Neural cell (in vitro differentiated cells): Measurements from ENCODE around the gene CYP8B1. TPM values are rescaled to one million over a fixed set of nuclear protein-coding genes. Genes with fewer than 3 reads are reported as not detected.

Experiments
- H2AFZ ChIP-seq: fragments of 200-600, 300-800 bp; sonication (generic), shearing (Covaris generic); 2 replicates; pipeline ENCODE4 v1.6.0; 2014; ENCODE audit warnings: low read depth, mild to moderate bottlenecking, antibody characterized with exemption, low read length, moderate library complexity
- H3F3A ChIP-seq: fragments of 200-600 bp; shearing (Covaris generic); 2 replicates; pipeline ENCODE4 v1.6.1; 2016; ENCODE audit warnings: mild to moderate bottlenecking, moderate library complexity, mixed read lengths, antibody characterized with exemption, low read length; ENCODE audit not compliant: insufficient read depth, poor library complexity, severe bottlenecking
- H3K27ac ChIP-seq: fragments of 200-600, 300-800 bp; sonication (generic), shearing (Covaris generic); 2 replicates; pipeline ENCODE4 v1.5.1; 2014; ENCODE audit warnings: mild to moderate bottlenecking, low read length, moderate library complexity
- H3K27me3 ChIP-seq: fragments of 300-800, 200-600 bp; sonication (generic), shearing (Covaris generic); 2 replicates; pipeline ENCODE4 v1.6.0; 2014; ENCODE audit warnings: mild to moderate bottlenecking, low read depth, low read length, moderate library complexity; ENCODE audit not compliant: insufficient read depth
- H3K36me3 ChIP-seq: fragments of 300-800, 200-600 bp; sonication (generic), shearing (Covaris generic); 2 replicates; pipeline ENCODE4 v1.5.1; 2014; ENCODE audit warnings: mild to moderate bottlenecking, antibody characterized with exemption, low read length, moderate library complexity; ENCODE audit not compliant: insufficient read depth
- H3K4me2 ChIP-seq: fragments of 300-800, 200-600 bp; sonication (generic), shearing (Covaris generic); 2 replicates; pipeline ENCODE4 v1.6.0; 2014; ENCODE audit warnings: mild to moderate bottlenecking, low read length
- H3K4me3 ChIP-seq: fragments of 300-800, 200-600 bp; sonication (generic), shearing (Covaris generic); 2 replicates; pipeline ENCODE4 v1.5.1; 2014; ENCODE audit warnings: mild to moderate bottlenecking, low read length, moderate library complexity
- H3K79me2 ChIP-seq: fragments of 200-600 bp; shearing (Covaris generic); replicated peaks from 2 replicates; pipeline ENCODE4 v1.6.0; 2014; ENCODE audit warnings: mild to moderate bottlenecking, low read length, moderate library complexity; ENCODE audit not compliant: insufficient read depth
- H3K9ac ChIP-seq: fragments of 300-800, 200-600 bp; sonication (generic), shearing (Covaris generic); 2 replicates; pipeline ENCODE4 v1.6.1; 2016; ENCODE audit warnings: mild to moderate bottlenecking, low read length, mixed read lengths
- H3K9me2 ChIP-seq: fragments of 200-600 bp; shearing (Covaris generic); 2 replicates; pipeline ENCODE4 v1.6.1; 2016; ENCODE audit warnings: mild to moderate bottlenecking, low read length, mixed read lengths; ENCODE audit not compliant: insufficient read depth
- H3K9me3 ChIP-seq: fragments of 200-600, 300-800 bp; sonication (generic), shearing (Covaris generic); 2 replicates; pipeline ENCODE4 v1.6.1; 2016; ENCODE audit warnings: mild to moderate bottlenecking, mixed run types, low read length, moderate library complexity, mixed read lengths
- H4K20me1 ChIP-seq: fragments of 200-600 bp; shearing (Covaris generic); 2 replicates; pipeline ENCODE4 v1.6.1; 2016; ENCODE audit warnings: mild to moderate bottlenecking, mixed run types; ENCODE audit not compliant: insufficient read depth
- CTCF ChIP-seq: fragments of 450-650 bp; IDR thresholded peaks from 2 replicates; pipeline ENCODE4 v1.5.1; 2014; ENCODE audit warnings: antibody characterized with exemption, mild to moderate bottlenecking, moderate library complexity; ENCODE audit not compliant: poor library complexity, severe bottlenecking
- EP300 ChIP-seq: fragments of 450-650 bp; conservative IDR thresholded peaks from 2 replicates; pipeline ENCODE4 v1.6.1; 2014; ENCODE audit warnings: antibody characterized with exemption, mild to moderate bottlenecking, moderate library complexity; ENCODE audit not compliant: poor library complexity, severe bottlenecking
- EZH2 ChIP-seq: fragments of 200-600, 300-800 bp; shearing (Covaris generic), sonication (generic); IDR thresholded peaks from 2 replicates; pipeline ENCODE4 v1.6.1; 2014; ENCODE audit warnings: antibody characterized with exemption, low read length, borderline replicate concordance, mild to moderate bottlenecking; ENCODE audit not compliant: insufficient read depth, poor library complexity, severe bottlenecking
- MXI1 ChIP-seq: fragments of 450-650 bp; conservative IDR thresholded peaks from 2 replicates; pipeline ENCODE4 v1.6.1; 2014; ENCODE audit warnings: antibody characterized with exemption, mild to moderate bottlenecking; ENCODE audit not compliant: poor library complexity, severe bottlenecking
- POLR2AphosphoS5 ChIP-seq: IDR thresholded peaks from 2 replicates; pipeline ENCODE4 v1.6.1; 2012
- RAD21 ChIP-seq: fragments of 450-650 bp; conservative IDR thresholded peaks from 2 replicates; pipeline ENCODE4 v1.6.1; 2014; ENCODE audit warnings: antibody characterized with exemption, mild to moderate bottlenecking, moderate library complexity
- REST ChIP-seq: IDR thresholded peaks from 2 replicates; pipeline ENCODE4 v1.6.1; 2012; ENCODE audit warnings: borderline replicate concordance
- SMC3 ChIP-seq: fragments of 450-650 bp; conservative IDR thresholded peaks from 2 replicates; pipeline ENCODE4 v1.6.1; 2014; ENCODE audit warnings: antibody characterized with exemption, mild to moderate bottlenecking, moderate library complexity; ENCODE audit not compliant: poor library complexity
- TAF1 ChIP-seq: IDR thresholded peaks from 2 replicates; pipeline ENCODE4 v1.6.1; 2012; ENCODE audit warnings: low read depth
- polyA plus RNA-seq: library from polyadenylated mRNA; depleted of rRNA; stranded (reverse); fragments of >200 nt; gene quantifications from 2 replicates; pipeline ENCODE4 v1.2.3, GENCODE V29; 2014

CYP8B1 gene
- polyA plus RNA-seq, 1 donor from 2014 or later, result not detected

GRCh38 chr3:42853056-42853455 lies 22.6 kb downstream of the CYP8B1 start:
- Histone ChIP-seq H3K27ac (no peak overlapping the region), H3K9me2 (no peaks in the 10 kb centered on the region), H4K20me1 (no peaks in the 10 kb centered on the region), H2AFZ (no peak overlapping the region), H3K9ac (no peak overlapping the region), H3F3A (no peaks in the 10 kb centered on the region), H3K4me2 (no peak overlapping the region), H3K4me3 (no peak overlapping the region), H3K79me2 (no peaks in the 10 kb centered on the region), H3K9me3 (no peaks in the 10 kb centered on the region), H3K27me3 (no peaks in the 10 kb centered on the region), H3K36me3 (no peaks in the 10 kb centered on the region)
- no peak for TF ChIP-seq TAF1
- TF ChIP-seq CTCF, result no peak
- TF ChIP-seq RAD21, result no peak
- TF ChIP-seq SMC3, result no peak
- no peak for TF ChIP-seq REST

GRCh38 chr3:42852441-42852840 lies 23.2 kb downstream of the CYP8B1 start:
- no peaks in the 10 kb centered on the region for H3K9me2 ChIP-seq
- H3K27me3 ChIP-seq, result no peaks in the 10 kb centered on the region
- H3K9me3 ChIP-seq, result no peaks in the 10 kb centered on the region
- no peak overlapping the region for H3K4me3 ChIP-seq
- H4K20me1 ChIP-seq, result no peaks in the 10 kb centered on the region
- H3F3A ChIP-seq, result no peaks in the 10 kb centered on the region
- H3K27ac ChIP-seq, result no peak overlapping the region
- no peak overlapping the region for H3K9ac ChIP-seq
- no peak overlapping the region for H3K4me2 ChIP-seq
- H2AFZ ChIP-seq, result no peak overlapping the region
- TF ChIP-seq REST, result no peak
- TF ChIP-seq POLR2AphosphoS5, result no peak
- TF ChIP-seq CTCF, result no peak
- TF ChIP-seq SMC3, result no peak
- TF ChIP-seq TAF1, result no peak
- TF ChIP-seq RAD21, result no peak
- no peak for TF ChIP-seq EZH2
- no peak for TF ChIP-seq MXI1
- no peak for TF ChIP-seq EP300
- no peaks in the 10 kb centered on the region for H3K79me2 ChIP-seq
- no peaks in the 10 kb centered on the region for H3K36me3 ChIP-seq
